Right lobe of liver (tissue), 4 donors: ENCODE data around the gene LGALS3BP.

Experiments used
- POLR2A ChIP-seq: fragments of 450-650 bp; IDR thresholded peaks from one replicate; pipeline ENCODE4 v1.6.1; 2017; ENCODE audit warnings: antibody characterized with exemption, mild to moderate bottlenecking
- TF ChIP-seq, protein P1 (sequence below), 4 donors: fragments of 200-600 bp in 3 of 4; fragments of 450-650 bp in 1 of 4; IDR thresholded peaks; one replicate each; pipeline versions ENCODE4 v1.5.1 to v1.8.0; 2016 to 2022; ENCODE audit warnings: antibody characterized with exemption in 4 of 4, mild to moderate bottlenecking in 2 of 4
- donor health status: DM: no; HTN: no; CAD: no.
- donor health status: DM: no; HTN: no; CAD: no.
- donor health status: DM: no; HTN: yes; CAD: no.

DNA sequence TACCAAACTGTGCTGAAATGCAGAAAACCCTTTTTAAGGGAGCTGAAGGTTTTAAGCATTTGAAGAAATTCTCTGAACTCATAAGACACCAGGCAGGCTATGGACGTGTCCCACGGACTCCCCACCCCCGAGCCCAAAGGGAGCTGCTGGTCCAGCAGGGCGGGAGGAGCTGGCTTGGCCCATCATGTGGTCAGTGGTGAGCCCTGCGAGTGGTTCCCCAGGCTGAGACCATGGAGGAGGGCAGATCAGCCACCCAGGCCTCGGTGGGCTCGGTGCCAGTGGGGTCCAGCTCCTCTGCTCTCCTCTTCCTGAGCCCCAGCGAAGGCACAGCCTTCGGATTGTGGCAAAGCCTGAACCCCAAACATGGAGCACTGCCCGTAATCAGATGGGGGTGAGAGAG, 27.0 kb downstream of the LGALS3BP start:
- TF ChIP-seq, protein P1, sequence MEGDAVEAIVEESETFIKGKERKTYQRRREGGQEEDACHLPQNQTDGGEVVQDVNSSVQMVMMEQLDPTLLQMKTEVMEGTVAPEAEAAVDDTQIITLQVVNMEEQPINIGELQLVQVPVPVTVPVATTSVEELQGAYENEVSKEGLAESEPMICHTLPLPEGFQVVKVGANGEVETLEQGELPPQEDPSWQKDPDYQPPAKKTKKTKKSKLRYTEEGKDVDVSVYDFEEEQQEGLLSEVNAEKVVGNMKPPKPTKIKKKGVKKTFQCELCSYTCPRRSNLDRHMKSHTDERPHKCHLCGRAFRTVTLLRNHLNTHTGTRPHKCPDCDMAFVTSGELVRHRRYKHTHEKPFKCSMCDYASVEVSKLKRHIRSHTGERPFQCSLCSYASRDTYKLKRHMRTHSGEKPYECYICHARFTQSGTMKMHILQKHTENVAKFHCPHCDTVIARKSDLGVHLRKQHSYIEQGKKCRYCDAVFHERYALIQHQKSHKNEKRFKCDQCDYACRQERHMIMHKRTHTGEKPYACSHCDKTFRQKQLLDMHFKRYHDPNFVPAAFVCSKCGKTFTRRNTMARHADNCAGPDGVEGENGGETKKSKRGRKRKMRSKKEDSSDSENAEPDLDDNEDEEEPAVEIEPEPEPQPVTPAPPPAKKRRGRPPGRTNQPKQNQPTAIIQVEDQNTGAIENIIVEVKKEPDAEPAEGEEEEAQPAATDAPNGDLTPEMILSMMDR (IDR thresholded peaks at IDR 0.05): no peak
- no peak for TF ChIP-seq POLR2A
